Measurements from ENCODE around the gene GTF3C4.
"Not testable (repeated sequence)": the region's sequence is repeated elsewhere in the genome, so short reads cannot be mapped to it uniquely, and the experiment has no call there.

GTF3C4 gene

GRCh38 chr9:132708239-132708638, 38.0 kb downstream of the GTF3C4 start:
- TF ChIP-seq CTCF (IDR thresholded peaks at IDR 0.05; ENCODE audit: insufficient read depth, low read length, poor library complexity, severe bottlenecking) (no peak), EZH2phosphoT487 (conservative IDR thresholded peaks at IDR 0.05; ENCODE audit: low read length) (no peak)

GRCh38 chr9:132708769-132709430, 38.6 kb downstream of the GTF3C4 start:
- H3K4me3 ChIP-seq (ENCODE audit: insufficient read depth, low read length, poor library complexity, severe bottlenecking) = no peak overlapping the region
- no peaks in the 10 kb centered on the region for H3K9me3 ChIP-seq (ENCODE audit: insufficient read depth, low read length)
- H3K9me2 ChIP-seq (replicated peaks; ENCODE audit: insufficient read depth, low read length) = no peaks in the 10 kb centered on the region
- no peak overlapping the region for H3K9ac ChIP-seq (ENCODE audit: low read length)
- no peaks in the 10 kb centered on the region for H3K27me3 ChIP-seq (ENCODE audit: low read length)
- H4K20me1 ChIP-seq (ENCODE audit: low read depth, low read length) = no peaks in the 10 kb centered on the region
- no peak overlapping the region for H3K4me2 ChIP-seq (ENCODE audit: low read depth, low read length, poor library complexity, severe bottlenecking)
- H2AFZ ChIP-seq (ENCODE audit: low read depth, low read length, severe bottlenecking) = no peak overlapping the region
- no peak for TF ChIP-seq CTCF (IDR thresholded peaks at IDR 0.05; ENCODE audit: insufficient read depth, low read length, poor library complexity, severe bottlenecking)
- TF ChIP-seq EZH2phosphoT487 (conservative IDR thresholded peaks at IDR 0.05; ENCODE audit: low read length) = no peak
- no peaks in the 10 kb centered on the region for H3K36me3 ChIP-seq (ENCODE audit: low read length)
- no peak overlapping the region for H3K27ac ChIP-seq (ENCODE audit: low read depth, low read length)
- H3F3A ChIP-seq (ENCODE audit: insufficient read depth) = no peaks in the 10 kb centered on the region
- H3K79me2 ChIP-seq (ENCODE audit: insufficient read depth, low read length) = no peaks in the 10 kb centered on the region

More at GRCh38 chr9:132708239-132708638, 38.0 kb downstream of the GTF3C4 start:
- Histone ChIP-seq H3K36me3 (ENCODE audit: low read length) (no peaks in the 10 kb centered on the region), H3F3A (ENCODE audit: insufficient read depth) (no peaks in the 10 kb centered on the region), H3K27me3 (ENCODE audit: low read length) (no peaks in the 10 kb centered on the region), H3K27ac (ENCODE audit: low read depth, low read length) (no peak overlapping the region), H4K20me1 (ENCODE audit: low read depth, low read length) (no peaks in the 10 kb centered on the region), H3K4me2 (ENCODE audit: low read depth, low read length, poor library complexity, severe bottlenecking) (no peak overlapping the region), H2AFZ (ENCODE audit: low read depth, low read length, severe bottlenecking) (no peak overlapping the region), H3K9me3 (ENCODE audit: insufficient read depth, low read length) (no peaks in the 10 kb centered on the region), H3K9me2 (replicated peaks; ENCODE audit: insufficient read depth, low read length) (no peaks in the 10 kb centered on the region), H3K4me3 (ENCODE audit: insufficient read depth, low read length, poor library complexity, severe bottlenecking) (no peak overlapping the region), H3K9ac (ENCODE audit: low read length) (no peak overlapping the region), H3K79me2 (ENCODE audit: insufficient read depth, low read length) (no peaks in the 10 kb centered on the region)

- TF ChIP-seq CTCF (IDR thresholded peaks at IDR 0.05; ENCODE audit: insufficient read depth, low read length, poor library complexity, severe bottlenecking) = no peak
- no peak for TF ChIP-seq EZH2phosphoT487 (conservative IDR thresholded peaks at IDR 0.05; ENCODE audit: low read length)
- Histone ChIP-seq H3K27ac (ENCODE audit: low read depth, low read length) (no peak overlapping the region), H3K27me3 (ENCODE audit: low read length) (no peaks in the 10 kb centered on the region), H4K20me1 (ENCODE audit: low read depth, low read length) (no peaks in the 10 kb centered on the region), H3K4me2 (ENCODE audit: low read depth, low read length, poor library complexity, severe bottlenecking) (no peak overlapping the region), H3K9ac (ENCODE audit: low read length) (no peak overlapping the region), H2AFZ (ENCODE audit: low read depth, low read length, severe bottlenecking) (no peak overlapping the region), H3K9me2 (replicated peaks; ENCODE audit: insufficient read depth, low read length) (no peaks in the 10 kb centered on the region), H3K36me3 (ENCODE audit: low read length) (no peaks in the 10 kb centered on the region), H3K9me3 (ENCODE audit: insufficient read depth, low read length) (no peaks in the 10 kb centered on the region), H3K4me3 (ENCODE audit: insufficient read depth, low read length, poor library complexity, severe bottlenecking) (no peak overlapping the region), H3F3A (ENCODE audit: insufficient read depth) (no peaks in the 10 kb centered on the region), H3K79me2 (ENCODE audit: insufficient read depth, low read length) (no peaks in the 10 kb centered on the region)
These were observed 40.1 kb downstream of the GTF3C4 start for GRCh38 chr9:132710333-132710732.

GRCh38 chr9:132711152-132711551, 40.9 kb downstream of the GTF3C4 start:
- H3F3A ChIP-seq (ENCODE audit: insufficient read depth); H3K9me3 ChIP-seq (ENCODE audit: insufficient read depth, low read length): not testable (repeated sequence)

More at GRCh38 chr9:132711152-132711551, 40.9 kb downstream of the GTF3C4 start:
- H2AFZ ChIP-seq (ENCODE audit: low read depth, low read length, severe bottlenecking); H4K20me1 ChIP-seq (ENCODE audit: low read depth, low read length); H3K27ac ChIP-seq (ENCODE audit: low read depth, low read length); H3K27me3 ChIP-seq (ENCODE audit: low read length); H3K4me3 ChIP-seq (ENCODE audit: insufficient read depth, low read length, poor library complexity, severe bottlenecking); H3K4me2 ChIP-seq (ENCODE audit: low read depth, low read length, poor library complexity, severe bottlenecking); H3K9me2 ChIP-seq (replicated peaks; ENCODE audit: insufficient read depth, low read length); H3K9ac ChIP-seq (ENCODE audit: low read length); H3K79me2 ChIP-seq (ENCODE audit: insufficient read depth, low read length); H3K36me3 ChIP-seq (ENCODE audit: low read length): not testable (repeated sequence)

Measured in SU-DHL-6 (cell line).